HEK293 (cell line): ENCODE data around the gene PDRG1.

Experiments
- CTCF ChIA-PET: fragments of 350-600 bp; formaldehyde crosslinking; extraction: SDS; loops from one replicate; lab custom pipeline; 2021; ENCODE audit warnings: antibody characterized with exemption; lab: Yijun Ruan, JAX
- POLR2A ChIA-PET: fragments of 300-600 bp; formaldehyde crosslinking; extraction: SDS; loops from one replicate; lab custom pipeline; 2020; ENCODE audit warnings: antibody characterized with exemption, inconsistent platforms; lab: Yijun Ruan, JAX
- H3K27ac ChIP-seq: fragments of 200-500 bp; sonication (Bioruptor generic); 2 replicates; pipeline ENCODE4 v1.5.1; 2014; ENCODE audit warnings: low read depth, low read length, control low read depth, inconsistent platforms; ENCODE audit errors: extremely low read depth
- H3K36me3 ChIP-seq, 2 experiments: fragments of 200-500 bp in 1 of 2; sonication (Bioruptor generic) in 1 of 2; 1 replicate in 1 of 2; 2 replicates in 1 of 2; pipeline ENCODE4 v1.5.1; 2014 to 2017; ENCODE audit warnings: inconsistent platforms in 2 of 2, low read length in 2 of 2; ENCODE audit not compliant: control insufficient read depth in 2 of 2, insufficient read depth in 1 of 2
- H3K4me1 ChIP-seq: fragments of 200-500 bp; sonication (Bioruptor generic); 2 replicates; pipeline ENCODE4 v1.5.1; 2014; ENCODE audit warnings: mild to moderate bottlenecking, low read length, inconsistent platforms; ENCODE audit not compliant: control insufficient read depth, insufficient read depth
- H3K4me3 ChIP-seq: 2 replicates; pipeline ENCODE4 v1.5.1; 2011; ENCODE audit warnings: low read depth, mild to moderate bottlenecking, control low read depth, low read length, moderate library complexity
- H3K9me3 ChIP-seq: fragments of 200-500 bp; sonication (Bioruptor generic); 2 replicates; pipeline ENCODE4 v1.5.1; 2014; ENCODE audit warnings: low read depth, low read length, inconsistent platforms; ENCODE audit not compliant: control insufficient read depth, insufficient read depth
- BCL11B ChIP-seq: fragments of 450-650 bp; formaldehyde crosslinking; IDR thresholded peaks from 2 replicates; pipeline ENCODE4 v1.5.1; 2016; ENCODE audit warnings: low read depth, missing biosample characterization, missing genetic modification characterization
- BCL6B ChIP-seq: fragments of 450-650 bp; formaldehyde crosslinking; IDR thresholded peaks from 2 replicates; pipeline ENCODE4 v1.5.1; 2017; ENCODE audit warnings: missing biosample characterization, missing genetic modification characterization
- GLI4 ChIP-seq: fragments of 450-650 bp; formaldehyde crosslinking; IDR thresholded peaks from 2 replicates; pipeline ENCODE4 v1.5.1; 2016; ENCODE audit warnings: missing biosample characterization, missing genetic modification characterization
- HOXC10 ChIP-seq: sonication (generic); formaldehyde crosslinking; IDR thresholded peaks from 2 replicates; pipeline ENCODE4 v1.8.1; 2023; ENCODE audit warnings: mild to moderate bottlenecking, missing genetic modification reagents
- KLF17 ChIP-seq: fragments of 450-650 bp; formaldehyde crosslinking; IDR thresholded peaks from 2 replicates; pipeline ENCODE4 v1.5.1; 2016; ENCODE audit warnings: missing biosample characterization, missing genetic modification characterization
- KLF7 ChIP-seq: fragments of 450-650 bp; formaldehyde crosslinking; IDR thresholded peaks from 2 replicates; pipeline ENCODE4 v1.5.1; 2016; ENCODE audit warnings: missing biosample characterization, missing genetic modification characterization, borderline replicate concordance
- SP7 ChIP-seq: fragments of 450-650 bp; formaldehyde crosslinking; IDR thresholded peaks from 2 replicates; pipeline ENCODE4 v1.5.1; 2016; ENCODE audit warnings: missing biosample characterization, missing genetic modification characterization
- TCF7L2 ChIP-seq: IDR thresholded peaks from 2 replicates; pipeline ENCODE4 v1.6.1; 2011; ENCODE audit warnings: low read depth, mild to moderate bottlenecking, inconsistent platforms, low read length, moderate library complexity, borderline replicate concordance
- YY1 ChIP-seq: fragments of 450-650 bp; formaldehyde crosslinking; IDR thresholded peaks from 2 replicates; pipeline ENCODE4 v1.5.1; 2018; ENCODE audit warnings: missing biosample characterization, missing genetic modification characterization
- ZBTB1 ChIP-seq: fragments of 450-650 bp; formaldehyde crosslinking; IDR thresholded peaks from 2 replicates; pipeline ENCODE4 v1.5.1; 2016; ENCODE audit warnings: missing biosample characterization, missing genetic modification characterization
- ZBTB17 ChIP-seq: fragments of 450-650 bp; formaldehyde crosslinking; IDR thresholded peaks from 2 replicates; pipeline ENCODE4 v1.5.1; 2016; ENCODE audit warnings: missing biosample characterization, missing genetic modification characterization
- ZFP3 ChIP-seq: fragments of 450-650 bp; formaldehyde crosslinking; IDR thresholded peaks from 2 replicates; pipeline ENCODE4 v1.5.1; 2016; ENCODE audit warnings: low read depth, missing biosample characterization, missing genetic modification characterization
- ZFP37 ChIP-seq: fragments of 450-650 bp; formaldehyde crosslinking; IDR thresholded peaks from 2 replicates; pipeline ENCODE4 v1.5.1; 2016; ENCODE audit warnings: missing biosample characterization, missing genetic modification characterization
- ZNF140 ChIP-seq: fragments of 450-650 bp; formaldehyde crosslinking; IDR thresholded peaks from 2 replicates; pipeline ENCODE4 v1.5.1; 2016; ENCODE audit warnings: missing biosample characterization, missing genetic modification characterization
- ZNF157 ChIP-seq: fragments of 450-650 bp; formaldehyde crosslinking; IDR thresholded peaks from 2 replicates; pipeline ENCODE4 v1.5.1; 2016; ENCODE audit warnings: missing biosample characterization, missing genetic modification characterization
- ZNF175 ChIP-seq: fragments of 450-650 bp; formaldehyde crosslinking; IDR thresholded peaks from 2 replicates; pipeline ENCODE4 v1.5.1; 2016; ENCODE audit warnings: missing biosample characterization, missing genetic modification characterization
- ZNF2 ChIP-seq: fragments of 450-650 bp; formaldehyde crosslinking; IDR thresholded peaks from 2 replicates; pipeline ENCODE4 v1.5.1; 2016; ENCODE audit warnings: missing biosample characterization, missing genetic modification characterization
- ZNF23 ChIP-seq: fragments of 450-650 bp; formaldehyde crosslinking; IDR thresholded peaks from 2 replicates; pipeline ENCODE4 v1.5.1; 2016; ENCODE audit warnings: missing biosample characterization, missing genetic modification characterization, borderline replicate concordance
- ZNF239 ChIP-seq: fragments of 450-650 bp; formaldehyde crosslinking; IDR thresholded peaks from 2 replicates; pipeline ENCODE4 v1.5.1; 2016; ENCODE audit warnings: missing biosample characterization, missing genetic modification characterization
- ZNF266 ChIP-seq: fragments of 450-650 bp; formaldehyde crosslinking; IDR thresholded peaks from 2 replicates; pipeline ENCODE4 v1.5.1; 2016; ENCODE audit warnings: missing biosample characterization, missing genetic modification characterization, low read depth
- ZNF274 ChIP-seq, 2 experiments: fragments of 200-500 bp in 1 of 2; fragments of 450-650 bp in 1 of 2; sonication (Bioruptor generic) in 1 of 2; formaldehyde crosslinking in 1 of 2; IDR thresholded peaks; 2 replicates each; pipeline versions ENCODE4 v1.5.1 to v1.6.1; 2014 to 2016; ENCODE audit warnings: borderline replicate concordance in 1 of 2, inconsistent platforms in 1 of 2, low read length in 1 of 2, missing biosample characterization in 1 of 2, missing genetic modification characterization in 1 of 2
- ZNF514 ChIP-seq: fragments of 450-650 bp; formaldehyde crosslinking; IDR thresholded peaks from 2 replicates; pipeline ENCODE4 v1.5.1; 2016; ENCODE audit warnings: missing biosample characterization, missing genetic modification characterization
- ZNF544 ChIP-seq: fragments of 450-650 bp; formaldehyde crosslinking; IDR thresholded peaks from 2 replicates; pipeline ENCODE4 v1.5.0; 2017; ENCODE audit warnings: missing biosample characterization, missing genetic modification characterization
- ZNF629 ChIP-seq: fragments of 450-650 bp; formaldehyde crosslinking; IDR thresholded peaks from 2 replicates; pipeline ENCODE4 v1.5.1; 2017; ENCODE audit warnings: missing biosample characterization, missing genetic modification characterization
- ZNF654 ChIP-seq: fragments of 450-650 bp; formaldehyde crosslinking; IDR thresholded peaks from 2 replicates; pipeline ENCODE4 v1.5.1; 2016; ENCODE audit warnings: low read depth, missing biosample characterization, missing genetic modification characterization
- ZNF837 ChIP-seq: fragments of 450-650 bp; formaldehyde crosslinking; IDR thresholded peaks from 2 replicates; pipeline ENCODE4 v1.5.1; 2016; ENCODE audit warnings: missing biosample characterization, missing genetic modification characterization
- ZNF843 ChIP-seq: fragments of 450-650 bp; formaldehyde crosslinking; IDR thresholded peaks from 2 replicates; pipeline ENCODE4 v1.5.1; 2016; ENCODE audit warnings: missing biosample characterization, missing genetic modification characterization
- ZSCAN30 ChIP-seq: fragments of 450-650 bp; IDR thresholded peaks from 2 replicates; pipeline ENCODE4 v1.5.1; 2018; ENCODE audit warnings: missing biosample characterization, mild to moderate bottlenecking, missing genetic modification characterization, moderate library complexity

PDRG1 gene

GRCh38 chr20:31910071-31910803 is 41.6 kb downstream of the PDRG1 start (continued):
- no peak for TF ChIP-seq ZSCAN30 (tag by site-specific recombination)
- TF ChIP-seq ZBTB17 (tag by site-specific recombination), result no peak
- no peak for TF ChIP-seq ZNF654 (tag by site-specific recombination)
- TF ChIP-seq ZNF843 (tag by site-specific recombination), result no peak
- TF ChIP-seq, all 188 proteins: peak for 0

GRCh38 chr20:31909253-31910070 is 42.4 kb downstream of the PDRG1 start:
- H3K36me3 ChIP-seq, result no peaks in the 10 kb centered on the region
- CTCF ChIA-PET, result interaction anchor here (0.5 kb wide), 1 partner anchor 162 kb away, joined by 3 read pairs; no protein-coding TSS in a partner anchor
- no peak overlapping the region for H3K27ac ChIP-seq
- no peak for TF ChIP-seq ZFP3 (tag by site-specific recombination)
- no peak for TF ChIP-seq ZNF837 (tag by site-specific recombination)
- TF ChIP-seq GLI4 (tag by site-specific recombination), result no peak
- TF ChIP-seq BCL11B (tag by site-specific recombination), result no peak
- TF ChIP-seq TCF7L2, result no peak
- no peak for TF ChIP-seq ZNF157
- TF ChIP-seq, all 188 proteins: peak for 0
- Histone ChIP-seq H3K9me3 (no peaks in the 10 kb centered on the region), H3K4me1 (peaks cover 6% of the 10 kb centered on the region), H3K4me3 (no peak overlapping the region)
- POLR2A ChIA-PET, result no interaction called here

- ChIA-PET POLR2A (no interaction called here), CTCF (no interaction called here)
- H3K9me3 ChIP-seq, result no peaks in the 10 kb centered on the region
- no peak overlapping the region for H3K27ac ChIP-seq
- TF ChIP-seq ZNF266 (tag by site-specific recombination) (no peak), ZNF274 (IDR thresholded peaks at IDR 0.05; ENCODE audit: low read length) (no peak), ZNF274 (tag by site-specific recombination; IDR thresholded peaks at IDR 0.05; ENCODE audit: borderline replicate concordance) (no peak)
- H3K4me1 ChIP-seq, result no peaks in the 10 kb centered on the region
- no peaks in the 10 kb centered on the region for H3K36me3 ChIP-seq
- no peak overlapping the region for H3K4me3 ChIP-seq
Measured at GRCh38 chr20:31908424-31908823, 43.4 kb downstream of the PDRG1 start.

GRCh38 chr20:31908016-31908415 is 43.8 kb downstream of the PDRG1 start:
- Histone ChIP-seq H3K4me3 (no peak overlapping the region), H3K9me3 (no peaks in the 10 kb centered on the region), H3K4me1 (no peaks in the 10 kb centered on the region), H3K36me3 (no peaks in the 10 kb centered on the region), H3K27ac (no peak overlapping the region)
- CTCF ChIA-PET, result no interaction called here
- POLR2A ChIA-PET, result no interaction called here
- TF ChIP-seq HOXC10 (CRISPR knock-in tag) (no peak), ZNF2 (no peak), YY1 (tag by site-specific recombination) (no peak), ZNF544 (tag by site-specific recombination) (no peak), ZNF239 (tag by site-specific recombination) (no peak), KLF17 (no peak), ZNF837 (tag by site-specific recombination) (no peak), BCL11B (tag by site-specific recombination) (no peak), KLF7 (no peak), ZNF629 (tag by site-specific recombination) (no peak), ZNF23 (no peak), ZNF140 (no peak), BCL6B (tag by site-specific recombination) (no peak), ZBTB1 (tag by site-specific recombination) (no peak), ZNF514 (no peak), SP7 (tag by site-specific recombination) (no peak), ZNF175 (no peak), ZFP37 (no peak)
